ENCODE data around the gene KNG1.

- TF ChIP-seq, protein P1, sequence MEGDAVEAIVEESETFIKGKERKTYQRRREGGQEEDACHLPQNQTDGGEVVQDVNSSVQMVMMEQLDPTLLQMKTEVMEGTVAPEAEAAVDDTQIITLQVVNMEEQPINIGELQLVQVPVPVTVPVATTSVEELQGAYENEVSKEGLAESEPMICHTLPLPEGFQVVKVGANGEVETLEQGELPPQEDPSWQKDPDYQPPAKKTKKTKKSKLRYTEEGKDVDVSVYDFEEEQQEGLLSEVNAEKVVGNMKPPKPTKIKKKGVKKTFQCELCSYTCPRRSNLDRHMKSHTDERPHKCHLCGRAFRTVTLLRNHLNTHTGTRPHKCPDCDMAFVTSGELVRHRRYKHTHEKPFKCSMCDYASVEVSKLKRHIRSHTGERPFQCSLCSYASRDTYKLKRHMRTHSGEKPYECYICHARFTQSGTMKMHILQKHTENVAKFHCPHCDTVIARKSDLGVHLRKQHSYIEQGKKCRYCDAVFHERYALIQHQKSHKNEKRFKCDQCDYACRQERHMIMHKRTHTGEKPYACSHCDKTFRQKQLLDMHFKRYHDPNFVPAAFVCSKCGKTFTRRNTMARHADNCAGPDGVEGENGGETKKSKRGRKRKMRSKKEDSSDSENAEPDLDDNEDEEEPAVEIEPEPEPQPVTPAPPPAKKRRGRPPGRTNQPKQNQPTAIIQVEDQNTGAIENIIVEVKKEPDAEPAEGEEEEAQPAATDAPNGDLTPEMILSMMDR (IDR thresholded peaks at IDR 0.05; ENCODE audit: control extremely low read depth in 1 of 3, insufficient read depth in 1 of 3, low read depth in 1 of 3, low read length in 3 of 3), result no peak
- TF ChIP-seq FOSL1 (IDR thresholded peaks at IDR 0.05; ENCODE audit: insufficient read depth, low read depth, low read length), result no peak
- no peak for TF ChIP-seq CREB1 (IDR thresholded peaks at IDR 0.05)
- no peak for TF ChIP-seq POLR2A (IDR thresholded peaks at IDR 0.05; ENCODE audit: control extremely low read depth in 1 of 2, low read depth in 2 of 2, low read length in 2 of 2)
- TF ChIP-seq EP300 (IDR thresholded peaks at IDR 0.05; ENCODE audit: borderline replicate concordance in 1 of 2, low read depth in 2 of 2, low read length in 2 of 2), result no peak
- no peak for TF ChIP-seq CBX5 (IDR thresholded peaks at IDR 0.05; ENCODE audit: low read depth, low read length)
- TF ChIP-seq HDAC6 (IDR thresholded peaks at IDR 0.05; ENCODE audit: low read depth, low read length), result no peak
Observed at GRCh38 chr3:186743666-186744065, 26.5 kb downstream of the KNG1 start.

Data from H1 (cell line).